Fibroblast of pulmonary artery (primary cell): ENCODE results near the gene VWA8.
A peak's percentile ranks its signal among the peaks of the same experiment; 100 is the strongest.

Experiments used
- DNase-seq: peaks from one replicate; pipeline ENCODE4 v3.0.0-alpha.2; 2010; ENCODE audit warnings: low read depth
- H3K4me3 ChIP-seq: replicated peaks from 2 replicates; pipeline ENCODE4 v1.5.1; 2011; ENCODE audit warnings: low read depth, mild to moderate bottlenecking, control low read depth, low read length, moderate library complexity
- CTCF ChIP-seq: IDR thresholded peaks from 2 replicates; pipeline ENCODE4 v1.5.1; 2011; ENCODE audit warnings: mild to moderate bottlenecking, control low read depth, low read length, inconsistent platforms; ENCODE audit errors: missing control alignments

Gene VWA8

GRCh38 chr13:41694545-41695301, 266.2 kb downstream of the VWA8 start:
- H3K4me3 ChIP-seq, result no peak overlapping the region
- no peak for TF ChIP-seq CTCF

GRCh38 chr13:41693434-41693833, 267.5 kb downstream of the VWA8 start:
- no peak overlapping the region for H3K4me3 ChIP-seq
- TF ChIP-seq CTCF, result no peak
- no peak for DNase-seq

More at GRCh38 chr13:41694545-41695301, 266.2 kb downstream of the VWA8 start:
- DNase-seq, result peak; percentile 95

- no peak for TF ChIP-seq CTCF
- no peak overlapping the region for H3K4me3 ChIP-seq
- DNase-seq, result peak; percentile 74
Observed at GRCh38 chr13:41691274-41691673, 269.6 kb downstream of the VWA8 start.

GRCh38 chr13:41682766-41683165, 278.1 kb downstream of the VWA8 start:
- no peak for DNase-seq
- no peak for TF ChIP-seq CTCF
- no peak overlapping the region for H3K4me3 ChIP-seq

GRCh38 chr13:41682001-41682400, 278.9 kb downstream of the VWA8 start:
- no peak overlapping the region for H3K4me3 ChIP-seq
- no peak for TF ChIP-seq CTCF
- DNase-seq, result no peak

- no peak overlapping the region for H3K4me3 ChIP-seq
- no peak for DNase-seq
- no peak for TF ChIP-seq CTCF
Observed at GRCh38 chr13:41681587-41681986, 279.3 kb downstream of the VWA8 start.

- H3K4me3 ChIP-seq, result no peak overlapping the region
- no peak for TF ChIP-seq CTCF
- no peak for DNase-seq
Observed at GRCh38 chr13:41680900-41681299, 280.0 kb downstream of the VWA8 start.
